SU-DHL-6 (cell line): ENCODE data around the gene THEMIS.

ENCODE experiments used
- H2AFZ ChIP-seq: fragments of 200-600 bp; sonication (generic); 2 replicates; pipeline ENCODE4 v1.6.1; 2014; ENCODE audit warnings: low read depth, mild to moderate bottlenecking, moderate library complexity, mixed read lengths, antibody characterized with exemption, low read length; ENCODE audit not compliant: severe bottlenecking
- H3F3A ChIP-seq: fragments of 200-600 bp; shearing (Covaris generic); 2 replicates; pipeline ENCODE4 v1.6.0; 2016; ENCODE audit warnings: antibody characterized with exemption, mild to moderate bottlenecking; ENCODE audit not compliant: insufficient read depth
- H3K27ac ChIP-seq: fragments of 200-600 bp; sonication (generic); 2 replicates; pipeline ENCODE4 v1.5.1; 2016; ENCODE audit warnings: low read depth, mild to moderate bottlenecking, low read length, moderate library complexity, mixed read lengths
- H3K27me3 ChIP-seq: fragments of 200-600 bp; sonication (generic), shearing (Covaris generic); 2 replicates; pipeline ENCODE4 v1.6.0; 2014; ENCODE audit warnings: mild to moderate bottlenecking, low read length
- H3K36me3 ChIP-seq: fragments of 200-600 bp; sonication (generic); 2 replicates; pipeline ENCODE4 v1.6.1; 2014; ENCODE audit warnings: mild to moderate bottlenecking, low read length, mixed read lengths
- H3K4me2 ChIP-seq: fragments of 300-600, 200-600 bp; shearing (Covaris generic), sonication (generic); 2 replicates; pipeline ENCODE4 v1.6.0; 2014; ENCODE audit warnings: low read length, low read depth, mild to moderate bottlenecking; ENCODE audit not compliant: poor library complexity, severe bottlenecking
- H3K4me3 ChIP-seq: fragments of 200-600 bp; sonication (generic); 2 replicates; pipeline ENCODE4 v1.5.1; 2014; ENCODE audit warnings: antibody characterized with exemption, low read length, mild to moderate bottlenecking, mixed read lengths; ENCODE audit not compliant: insufficient read depth, poor library complexity, severe bottlenecking
- H3K79me2 ChIP-seq: fragments of 200-600 bp; sonication (generic); 2 replicates; pipeline ENCODE4 v1.6.1; 2014; ENCODE audit warnings: mild to moderate bottlenecking, low read length, moderate library complexity; ENCODE audit not compliant: insufficient read depth
- H3K9ac ChIP-seq: fragments of 200-600 bp; sonication (generic); 2 replicates; pipeline ENCODE4 v1.7.0; 2014; ENCODE audit warnings: mild to moderate bottlenecking, low read length
- H3K9me2 ChIP-seq: fragments of 200-600 bp; sonication (generic); replicated peaks from 2 replicates; pipeline ENCODE4 v1.6.1; 2014; ENCODE audit warnings: low read length; ENCODE audit not compliant: insufficient read depth
- H3K9me3 ChIP-seq: fragments of 200-600 bp; sonication (generic); 2 replicates; pipeline ENCODE4 v1.6.1; 2014; ENCODE audit warnings: low read length, mixed read lengths; ENCODE audit not compliant: insufficient read depth
- H4K20me1 ChIP-seq: fragments of 200-600 bp; sonication (generic); 2 replicates; pipeline ENCODE4 v1.6.1; 2014; ENCODE audit warnings: low read depth, mild to moderate bottlenecking, antibody characterized with exemption, low read length, moderate library complexity, mixed read lengths
- EZH2phosphoT487 ChIP-seq: fragments of 200-600 bp; sonication (generic), shearing (Covaris generic); conservative IDR thresholded peaks from 2 replicates; pipeline ENCODE4 v1.6.1; 2018; ENCODE audit warnings: mild to moderate bottlenecking, antibody characterized with exemption, low read length, moderate library complexity, mixed read lengths
- TF ChIP-seq, protein P1 (sequence below): fragments of 200-600 bp; sonication (generic); IDR thresholded peaks from one replicate; pipeline ENCODE4 v1.5.1; 2017; ENCODE audit warnings: antibody characterized with exemption, mild to moderate bottlenecking, low read length, moderate library complexity; ENCODE audit not compliant: insufficient read depth, poor library complexity, severe bottlenecking

The THEMIS gene

GRCh38 chr6:127794405-127794804 is 106.5 kb downstream of the THEMIS start:
- Histone ChIP-seq H3K9me3 (no peaks in the 10 kb centered on the region), H3K27ac (no peak overlapping the region), H3K9ac (no peak overlapping the region), H3K36me3 (no peaks in the 10 kb centered on the region), H4K20me1 (no peaks in the 10 kb centered on the region), H3F3A (no peaks in the 10 kb centered on the region), H3K27me3 (no peaks in the 10 kb centered on the region), H2AFZ (no peak overlapping the region), H3K4me3 (no peak overlapping the region), H3K9me2 (no peaks in the 10 kb centered on the region), H3K79me2 (no peaks in the 10 kb centered on the region), H3K4me2 (no peak overlapping the region)
- no peak for TF ChIP-seq EZH2phosphoT487
- TF ChIP-seq, protein P1, sequence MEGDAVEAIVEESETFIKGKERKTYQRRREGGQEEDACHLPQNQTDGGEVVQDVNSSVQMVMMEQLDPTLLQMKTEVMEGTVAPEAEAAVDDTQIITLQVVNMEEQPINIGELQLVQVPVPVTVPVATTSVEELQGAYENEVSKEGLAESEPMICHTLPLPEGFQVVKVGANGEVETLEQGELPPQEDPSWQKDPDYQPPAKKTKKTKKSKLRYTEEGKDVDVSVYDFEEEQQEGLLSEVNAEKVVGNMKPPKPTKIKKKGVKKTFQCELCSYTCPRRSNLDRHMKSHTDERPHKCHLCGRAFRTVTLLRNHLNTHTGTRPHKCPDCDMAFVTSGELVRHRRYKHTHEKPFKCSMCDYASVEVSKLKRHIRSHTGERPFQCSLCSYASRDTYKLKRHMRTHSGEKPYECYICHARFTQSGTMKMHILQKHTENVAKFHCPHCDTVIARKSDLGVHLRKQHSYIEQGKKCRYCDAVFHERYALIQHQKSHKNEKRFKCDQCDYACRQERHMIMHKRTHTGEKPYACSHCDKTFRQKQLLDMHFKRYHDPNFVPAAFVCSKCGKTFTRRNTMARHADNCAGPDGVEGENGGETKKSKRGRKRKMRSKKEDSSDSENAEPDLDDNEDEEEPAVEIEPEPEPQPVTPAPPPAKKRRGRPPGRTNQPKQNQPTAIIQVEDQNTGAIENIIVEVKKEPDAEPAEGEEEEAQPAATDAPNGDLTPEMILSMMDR, result no peak

GRCh38 chr6:127793396-127793795 is 107.5 kb downstream of the THEMIS start:
- no peaks in the 10 kb centered on the region for H3K27me3 ChIP-seq
- no peak overlapping the region for H2AFZ ChIP-seq
- no peaks in the 10 kb centered on the region for H3K9me3 ChIP-seq
- H3K79me2 ChIP-seq, result no peaks in the 10 kb centered on the region
- H3K36me3 ChIP-seq, result no peaks in the 10 kb centered on the region
- H3F3A ChIP-seq, result no peaks in the 10 kb centered on the region
- TF ChIP-seq, protein P1, result no peak
- no peak for TF ChIP-seq EZH2phosphoT487
- H3K27ac ChIP-seq, result no peak overlapping the region
- H3K4me3 ChIP-seq, result no peak overlapping the region
- H3K9ac ChIP-seq, result no peak overlapping the region
- no peak overlapping the region for H3K4me2 ChIP-seq
- no peaks in the 10 kb centered on the region for H3K9me2 ChIP-seq
- H4K20me1 ChIP-seq, result no peaks in the 10 kb centered on the region

DNA sequence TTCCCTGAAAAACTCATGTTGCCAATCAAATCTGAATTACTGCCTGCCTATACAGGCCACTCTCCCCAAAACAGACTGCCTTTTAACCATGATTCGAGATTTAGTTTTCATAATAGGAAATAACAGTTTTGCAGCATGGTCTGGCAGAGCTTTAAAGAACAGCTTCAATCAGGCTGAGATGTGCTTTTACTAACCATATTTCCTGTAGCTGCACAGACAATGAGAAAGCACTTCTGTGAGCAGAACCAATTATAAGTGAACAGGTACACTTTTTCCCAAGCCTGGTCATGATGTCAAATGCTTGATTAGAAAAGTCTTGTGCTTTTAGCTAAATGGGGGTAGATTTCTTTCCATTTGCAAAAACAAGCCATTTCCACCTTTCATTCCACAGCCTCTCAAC is 108.2 kb downstream of the THEMIS start:
- Histone ChIP-seq H3K4me3 (no peak overlapping the region), H3K9me3 (no peaks in the 10 kb centered on the region), H3K27me3 (no peaks in the 10 kb centered on the region), H3K27ac (no peak overlapping the region), H3K79me2 (no peaks in the 10 kb centered on the region), H3K4me2 (no peak overlapping the region), H2AFZ (no peak overlapping the region), H3F3A (no peaks in the 10 kb centered on the region), H3K9me2 (no peaks in the 10 kb centered on the region), H3K9ac (no peak overlapping the region), H4K20me1 (no peaks in the 10 kb centered on the region), H3K36me3 (no peaks in the 10 kb centered on the region)
- no peak for TF ChIP-seq EZH2phosphoT487
- TF ChIP-seq, protein P1, result no peak
